GM23248 (cell line): ENCODE data around the gene CDC14B.

Experiments used
- EZH2 ChIP-seq: fragments of 200-600 bp; sonication (generic); IDR thresholded peaks from 2 replicates; pipeline ENCODE4 v1.6.1; 2018; ENCODE audit warnings: antibody characterized with exemption, mild to moderate bottlenecking; ENCODE audit not compliant: insufficient read depth, poor library complexity, severe bottlenecking
- EZH2phosphoT487 ChIP-seq: fragments of 200-600 bp; sonication (generic); IDR thresholded peaks from 2 replicates; pipeline ENCODE4 v1.6.1; 2018; ENCODE audit warnings: antibody characterized with exemption, moderate library complexity, mild to moderate bottlenecking, low read depth; ENCODE audit not compliant: insufficient read depth

DNA sequence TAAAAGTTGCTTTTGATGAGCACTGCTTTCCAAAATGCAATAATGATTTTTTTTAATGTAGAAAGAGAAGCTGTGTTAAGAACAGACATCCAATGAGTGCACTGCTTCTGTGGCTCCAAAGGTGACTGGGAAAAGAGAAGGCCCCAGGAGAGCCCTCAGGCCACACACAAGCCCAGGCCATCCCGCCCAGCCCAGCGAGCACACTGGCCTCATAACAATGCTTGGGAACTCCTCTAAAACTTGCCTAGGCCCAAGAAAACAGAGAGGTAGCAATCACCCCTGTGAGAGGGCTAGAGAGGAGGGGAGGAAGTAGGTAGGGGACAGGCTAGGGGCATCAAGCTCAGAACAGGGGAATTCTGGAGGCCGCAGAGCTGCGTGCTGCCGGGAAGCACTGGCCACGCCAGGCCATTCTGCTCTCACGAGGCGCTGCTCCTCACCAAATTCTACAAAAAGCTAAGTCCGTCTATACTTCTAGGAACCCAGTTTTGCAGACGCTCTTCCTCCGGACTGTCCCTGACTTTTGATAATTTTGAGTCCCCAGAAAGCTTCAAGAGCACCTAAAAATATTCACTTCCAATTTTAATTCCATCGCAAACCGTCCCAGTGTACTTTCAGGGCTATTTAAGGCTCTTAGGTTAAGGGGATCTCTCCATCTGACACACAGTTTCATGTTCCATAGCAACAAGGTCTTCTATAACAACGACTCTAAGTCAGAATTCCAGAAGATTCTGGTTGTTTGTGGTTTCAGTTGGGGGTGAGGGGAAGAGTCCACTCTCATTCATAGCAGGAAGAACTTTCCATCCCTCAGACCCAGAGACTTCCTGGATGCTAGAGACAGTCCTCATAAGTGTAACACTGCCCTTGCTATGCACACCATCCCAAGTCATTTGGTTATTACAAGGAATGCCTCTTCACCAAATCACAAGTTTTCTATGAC is 118.7 kb downstream of the CDC14B start:
- no peak for TF ChIP-seq EZH2
- TF ChIP-seq EZH2phosphoT487: no peak
